Activated CD4-positive, alpha-beta T cell treated with anti-CD3 and anti-CD28 coated beads for 36 hours (primary cell): Measurements from ENCODE around the gene VPS13D. TPM values are rescaled to one million over a fixed set of nuclear protein-coding genes. Genes with fewer than 3 reads are reported as not detected.

Experiments used
- ATAC-seq: fragments of 200-7000 bp; cut with Tn5 transposase; one replicate; pipeline ENCODE4 v1.10.0; 2021; ENCODE audit warnings: mild to moderate bottlenecking, moderate library complexity
- CTCF ChIA-PET: fragments of 350-600 bp; sonication (Branson Sonifier 250); formaldehyde crosslinking; loops from one replicate; lab custom pipeline; 2021; ENCODE audit warnings: antibody characterized with exemption; lab: Charles Lee
- POLR2A ChIA-PET: fragments of 350-600 bp; sonication (Branson Sonifier 250); formaldehyde crosslinking; loops from one replicate; lab custom pipeline; 2021; ENCODE audit warnings: antibody characterized with exemption, inconsistent platforms; lab: Charles Lee
- DNase-seq: peaks from one replicate; pipeline ENCODE4 v3.0.0-alpha.2; 2020
- H3K27ac Mint-ChIP-seq: one replicate; pipeline ENCODE4 v1.8.0; 2021; ENCODE audit warnings: mixed read lengths
- H3K27me3 Mint-ChIP-seq: one replicate; pipeline ENCODE4 v1.8.0; 2021; ENCODE audit warnings: mixed read lengths
- H3K36me3 Mint-ChIP-seq: one replicate; pipeline ENCODE4 v1.8.0; 2021; ENCODE audit warnings: low read depth, mixed read lengths
- H3K4me1 Mint-ChIP-seq: one replicate; pipeline ENCODE4 v1.8.0; 2021; ENCODE audit warnings: mixed read lengths
- H3K4me3 Mint-ChIP-seq: one replicate; pipeline ENCODE4 v1.8.0; 2021; ENCODE audit warnings: mild to moderate bottlenecking, moderate library complexity, mixed read lengths
- H3K9me3 Mint-ChIP-seq: one replicate; pipeline ENCODE4 v1.8.0; 2021; ENCODE audit warnings: low read depth, mixed read lengths
- intact Hi-C, 2 experiments: fragments of 100-400 bp; cut with DNase I in 1 of 2; cut with micrococcal nuclease in 1 of 2; formaldehyde crosslinking; loops; one replicate each; pipeline versions ENCODE4 v1.14.2 to v1.15.1; 2022 to 2024; cut with DNase I, micrococcal nuclease
- total RNA-seq, 2 experiments: library from RNA; stranded (reverse); gene quantifications; one replicate each; pipeline ENCODE4 v1.2.3, GENCODE V29; 2021

The VPS13D gene
- total RNA-seq, 2 experiments from 2014 or later: 20.6 to 22.9 TPM

DNA sequence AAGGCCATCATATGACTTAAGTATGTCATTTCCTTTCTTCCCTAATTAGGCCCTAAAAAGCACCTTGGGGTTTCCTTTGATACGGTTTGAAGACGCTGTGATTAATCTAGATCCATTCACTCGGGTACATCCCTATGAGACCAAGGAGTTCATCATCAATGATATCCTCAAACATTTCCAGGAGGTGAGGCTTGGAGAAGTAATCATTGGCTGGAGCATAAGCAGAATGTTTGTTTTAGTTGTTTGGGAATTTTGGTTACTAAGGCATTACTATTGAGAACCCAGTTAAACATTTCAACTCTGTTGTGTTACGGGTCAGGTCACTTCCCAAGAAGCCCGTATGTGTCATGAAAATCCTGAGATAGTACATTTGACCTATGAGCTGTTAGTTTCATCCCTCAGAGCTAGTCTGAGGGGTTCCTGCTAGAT is 185.2 kb downstream of the VPS13D start:
- ATAC-seq (peak; percentile 70), DNase-seq (no peak)
- H3K36me3 Mint-ChIP-seq: peaks cover 56% of the 10 kb centered on the region
- H3K9me3 Mint-ChIP-seq: peaks cover 3% of the 10 kb centered on the region
- H3K4me3 Mint-ChIP-seq: no peak overlapping the region
- ChIA-PET POLR2A (interaction anchor here (0.6 to 1.4 kb wide), 3 partner anchors 19 to 401 kb away, joined by 3 to 6 read pairs (median 4); no protein-coding TSS in a partner anchor), CTCF (interaction anchor here (1.2 to 3.3 kb wide), 2 partner anchors 11 to 96 kb away, joined by 3 to 14 read pairs; no protein-coding TSS in a partner anchor)
- H3K27me3 Mint-ChIP-seq: no peaks in the 10 kb centered on the region
- H3K27ac Mint-ChIP-seq: peak overlapping the region; percentile 29
- peaks cover 36% of the 10 kb centered on the region for H3K4me1 Mint-ChIP-seq
- intact Hi-C loops: loop anchor here in 1 of 2 experiments (2.0 kb wide), 2 partner anchors 20 to 34 kb away; no protein-coding TSS in a partner anchor

DNA sequence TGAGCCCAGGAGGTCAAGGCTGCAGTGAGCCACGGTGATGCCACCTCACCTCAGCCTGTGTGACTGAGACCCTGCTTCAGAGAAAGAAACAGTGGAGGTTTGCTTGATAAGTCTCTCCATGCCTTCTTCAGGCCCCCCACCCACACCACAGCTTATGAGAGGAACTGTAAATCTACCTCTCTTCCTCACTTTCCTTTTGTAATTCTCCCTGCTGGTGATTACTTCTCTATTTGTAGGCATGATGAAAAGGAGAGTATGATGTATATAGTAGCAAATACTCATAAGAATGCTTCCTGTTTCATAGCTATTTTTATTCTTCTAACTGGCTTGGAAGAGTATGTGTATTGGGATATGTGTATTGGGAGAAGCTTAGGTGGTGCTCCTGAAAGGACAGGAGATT is 186.3 kb downstream of the VPS13D start:
- ChIA-PET CTCF (interaction anchor here (0.6 to 3.3 kb wide), 6 partner anchors 10 to 502 kb away, joined by 3 to 14 read pairs (median 4); no protein-coding TSS in a partner anchor), POLR2A (no interaction called here)
- intact Hi-C loops: loop anchor here in 1 of 2 experiments (2.0 kb wide), 1 partner anchor 19 kb away; no protein-coding TSS in a partner anchor
- Mint-ChIP-seq H3K27ac (no peak overlapping the region), H3K4me1 (peaks cover 37% of the 10 kb centered on the region), H3K4me3 (no peak overlapping the region), H3K9me3 (no peaks in the 10 kb centered on the region), H3K36me3 (peaks cover 51% of the 10 kb centered on the region), H3K27me3 (no peaks in the 10 kb centered on the region)
- DNase-seq: no peak
- ATAC-seq: no peak

DNA sequence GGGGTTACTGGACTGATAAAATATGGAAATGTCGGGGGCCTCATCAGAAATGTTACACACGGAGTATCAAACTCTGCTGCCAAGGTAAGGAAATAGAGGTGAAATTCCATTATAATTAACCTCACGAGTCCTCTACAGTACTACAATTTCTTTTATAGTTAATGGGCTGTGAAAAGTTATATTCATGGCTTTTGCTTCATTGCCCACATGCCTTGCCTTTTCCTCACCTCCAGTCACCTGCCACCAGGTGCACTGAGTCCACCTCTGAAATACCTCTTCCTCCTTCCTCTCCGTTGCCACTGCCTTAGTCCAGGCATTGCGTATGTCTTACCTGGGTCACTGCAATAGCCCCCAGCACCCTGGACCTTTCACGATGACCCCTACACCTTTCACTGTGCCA is 186.9 kb downstream of the VPS13D start:
- Mint-ChIP-seq H3K4me1 (peaks cover 37% of the 10 kb centered on the region), H3K36me3 (peaks cover 48% of the 10 kb centered on the region), H3K9me3 (no peaks in the 10 kb centered on the region), H3K4me3 (no peak overlapping the region), H3K27ac (peak overlapping the region; percentile 2), H3K27me3 (no peaks in the 10 kb centered on the region)
- ChIA-PET POLR2A (no interaction called here), CTCF (interaction anchor here (0.6 to 3.3 kb wide), 4 partner anchors 10 to 503 kb away, joined by 3 to 14 read pairs (median 4); no protein-coding TSS in a partner anchor)
- intact Hi-C loops: loop anchor here in 1 of 2 experiments (2.0 kb wide), 1 partner anchor 18 kb away; no protein-coding TSS in a partner anchor
- ATAC-seq: no peak
- DNase-seq: no peak

DNA sequence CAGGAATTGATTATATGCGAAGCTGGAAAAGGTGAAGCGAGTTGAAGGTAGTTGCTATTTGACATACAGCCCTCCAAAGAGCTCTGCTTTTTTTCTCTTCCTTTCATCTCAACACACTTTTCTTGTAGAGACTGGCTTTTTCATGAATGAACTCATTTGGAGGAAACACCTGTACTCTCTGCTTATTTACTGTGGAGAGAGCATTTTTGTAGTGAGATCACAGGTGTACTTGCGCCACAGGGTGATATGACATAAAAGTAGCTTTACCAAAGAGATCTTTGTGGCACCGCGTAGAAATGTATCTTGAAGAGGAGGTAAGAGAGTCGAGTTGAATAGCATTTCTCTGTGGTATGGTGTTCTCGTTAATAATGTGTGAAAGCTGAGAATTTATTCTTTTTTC is 187.6 kb downstream of the VPS13D start:
- Mint-ChIP-seq H3K27me3 (no peaks in the 10 kb centered on the region), H3K36me3 (peaks cover 47% of the 10 kb centered on the region), H3K27ac (no peak overlapping the region), H3K4me1 (peaks cover 37% of the 10 kb centered on the region), H3K4me3 (no peak overlapping the region), H3K9me3 (no peaks in the 10 kb centered on the region)
- intact Hi-C loops: loop anchor here in 1 of 2 experiments (2.0 kb wide), 1 partner anchor 17 kb away; no protein-coding TSS in a partner anchor
- POLR2A ChIA-PET: no interaction called here
- CTCF ChIA-PET: interaction anchor here (3.3 kb wide), 1 partner anchor 9 kb away, joined by 14 read pairs; no protein-coding TSS in a partner anchor
- ATAC-seq (no peak), DNase-seq (no peak)

DNA sequence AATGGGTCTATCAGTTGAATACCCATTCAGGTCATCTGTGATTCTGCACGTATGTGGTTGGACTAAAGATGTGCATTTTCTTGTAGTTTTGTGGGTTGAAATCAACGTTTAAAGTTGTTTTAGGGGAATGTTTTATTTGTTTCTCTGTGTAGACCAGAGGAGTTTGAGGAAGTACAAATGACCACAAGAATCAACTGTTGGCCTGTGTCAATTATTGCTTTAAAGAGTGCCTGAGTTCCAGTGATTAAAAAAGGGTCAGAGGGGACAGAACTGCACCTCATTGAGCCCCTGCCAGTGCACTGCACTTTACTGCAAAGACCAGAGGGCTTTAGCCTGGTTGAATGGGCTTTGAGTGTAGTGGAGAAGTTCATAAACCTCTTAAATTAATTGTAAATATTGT is 190.3 kb downstream of the VPS13D start:
- Mint-ChIP-seq H3K27ac (no peak overlapping the region), H3K9me3 (no peaks in the 10 kb centered on the region), H3K4me1 (peaks cover 29% of the 10 kb centered on the region), H3K4me3 (no peak overlapping the region), H3K27me3 (no peaks in the 10 kb centered on the region), H3K36me3 (peaks cover 41% of the 10 kb centered on the region)
- intact Hi-C loops: no loop called here
- DNase-seq (no peak), ATAC-seq (no peak)
- ChIA-PET POLR2A (no interaction called here), CTCF (no interaction called here)

DNA sequence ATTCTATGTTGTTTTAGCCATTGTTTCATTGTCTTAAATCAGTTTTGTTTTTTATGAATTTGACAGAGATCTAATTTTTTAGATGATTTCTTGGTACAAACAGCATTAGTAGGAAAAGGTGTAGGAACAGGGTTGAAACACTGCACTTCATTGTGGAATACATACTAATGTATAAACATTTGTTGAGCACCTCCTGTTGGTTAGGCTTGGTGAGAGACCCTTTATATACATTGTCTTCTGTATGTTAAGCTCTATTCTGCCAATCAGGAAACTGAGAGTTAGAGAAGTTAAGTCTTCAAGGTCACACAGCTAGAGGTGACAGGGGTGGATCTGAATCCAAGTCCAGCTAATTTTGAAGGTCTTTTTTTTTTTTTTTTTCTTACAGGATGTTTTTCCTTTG is 192.7 kb downstream of the VPS13D start:
- H3K36me3 Mint-ChIP-seq: peaks cover 32% of the 10 kb centered on the region
- no peak for ATAC-seq
- intact Hi-C loops: no loop called here
- CTCF ChIA-PET: interaction anchor here (1.3 to 1.6 kb wide), 2 partner anchors 13 to 20 kb away, joined by 4 to 5 read pairs; no protein-coding TSS in a partner anchor
- no peak overlapping the region for H3K27ac Mint-ChIP-seq
- no peaks in the 10 kb centered on the region for H3K9me3 Mint-ChIP-seq
- POLR2A ChIA-PET: no interaction called here
- no peak for DNase-seq
- H3K4me3 Mint-ChIP-seq: no peak overlapping the region
- peaks cover 12% of the 10 kb centered on the region for H3K4me1 Mint-ChIP-seq
- H3K27me3 Mint-ChIP-seq: no peaks in the 10 kb centered on the region

DNA sequence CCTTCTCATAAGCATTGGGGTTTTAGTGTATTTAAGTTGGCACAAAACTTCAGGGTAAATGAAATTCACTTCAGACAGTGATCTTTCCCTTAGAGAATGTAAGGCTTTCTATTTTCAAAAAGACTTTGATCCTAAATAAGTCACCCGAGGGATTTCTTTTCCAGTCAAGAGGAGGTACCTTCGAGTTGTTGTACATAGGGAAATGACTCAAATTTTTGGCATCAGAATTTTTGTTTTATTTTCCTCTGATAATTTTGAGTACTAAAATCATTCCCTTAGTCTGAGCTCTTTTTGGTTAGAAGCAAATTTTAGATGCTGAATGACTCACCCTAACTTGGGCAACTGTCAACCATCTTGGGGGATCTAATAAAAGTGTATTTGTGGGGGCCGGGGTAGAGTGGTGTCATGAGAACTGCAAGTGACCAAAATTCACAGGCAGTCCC is 194.3 kb downstream of the VPS13D start:
- no peak overlapping the region for H3K4me3 Mint-ChIP-seq
- H3K27ac Mint-ChIP-seq: no peak overlapping the region
- H3K4me1 Mint-ChIP-seq: peaks cover 10% of the 10 kb centered on the region
- no peaks in the 10 kb centered on the region for H3K27me3 Mint-ChIP-seq
- ChIA-PET CTCF (interaction anchor here (1.6 kb wide), 1 partner anchor 21 kb away, joined by 4 read pairs; no protein-coding TSS in a partner anchor), POLR2A (interaction anchor here (0.6 kb wide), 1 partner anchor 12 kb away, joined by 3 read pairs; no protein-coding TSS in a partner anchor)
- H3K9me3 Mint-ChIP-seq: no peaks in the 10 kb centered on the region
- intact Hi-C loops: no loop called here
- H3K36me3 Mint-ChIP-seq: peaks cover 29% of the 10 kb centered on the region
- ATAC-seq: no peak
- no peak for DNase-seq

DNA sequence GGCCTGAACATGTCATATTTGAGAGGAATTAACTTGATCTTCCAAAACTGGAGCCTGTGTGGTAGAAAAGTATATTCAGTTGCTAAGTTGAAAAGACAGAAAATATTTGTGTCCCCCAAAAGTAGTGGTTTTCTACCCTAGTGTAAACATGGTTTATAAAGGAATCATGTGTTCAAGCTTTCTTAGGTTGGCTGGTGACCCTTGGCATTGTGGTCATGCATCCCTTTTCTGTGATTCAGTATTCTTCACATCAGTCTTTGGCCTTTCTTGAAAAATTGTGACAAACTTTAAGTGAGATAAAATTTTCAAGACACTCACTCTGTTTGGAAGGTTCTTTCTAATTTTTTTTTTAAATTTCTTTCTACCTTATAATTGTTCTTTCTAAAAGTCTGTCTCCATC is 195.0 kb downstream of the VPS13D start:
- ATAC-seq (no peak), DNase-seq (no peak)
- Mint-ChIP-seq H3K36me3 (peaks cover 29% of the 10 kb centered on the region), H3K27ac (no peak overlapping the region), H3K4me3 (no peak overlapping the region), H3K4me1 (peaks cover 10% of the 10 kb centered on the region), H3K27me3 (no peaks in the 10 kb centered on the region), H3K9me3 (no peaks in the 10 kb centered on the region)
- ChIA-PET POLR2A (no interaction called here), CTCF (interaction anchor here (0.6 to 3.5 kb wide), 2 partner anchors 8 to 183 kb away, joined by 3 to 14 read pairs; no protein-coding TSS in a partner anchor)
- intact Hi-C loops: no loop called here

DNA sequence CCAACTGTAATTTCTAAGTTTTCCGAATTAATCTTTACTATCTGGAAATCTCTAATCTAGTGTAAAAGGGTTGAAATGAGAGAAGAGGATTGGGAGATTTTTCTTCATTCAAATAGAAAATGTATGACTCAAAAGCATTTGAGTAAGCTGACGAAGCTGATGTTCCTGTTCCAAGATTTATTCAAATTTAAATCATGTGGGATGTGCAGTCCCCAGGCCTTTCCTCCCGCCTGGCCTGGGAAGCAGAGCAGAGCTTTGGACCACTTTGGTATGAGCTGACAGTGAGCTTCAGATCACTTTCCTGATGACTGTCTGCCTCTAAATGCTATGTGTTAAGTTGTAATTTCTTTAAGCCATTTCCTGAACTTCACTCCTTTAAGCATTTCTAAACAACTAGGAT is 196.2 kb downstream of the VPS13D start:
- intact Hi-C loops: no loop called here
- POLR2A ChIA-PET: no interaction called here
- CTCF ChIA-PET: interaction anchor here (0.6 to 3.5 kb wide), 3 partner anchors 10 to 176 kb away, joined by 3 to 14 read pairs (median 3); no protein-coding TSS in a partner anchor
- DNase-seq (no peak), ATAC-seq (no peak)
- Mint-ChIP-seq H3K27ac (no peak overlapping the region), H3K27me3 (no peaks in the 10 kb centered on the region), H3K9me3 (no peaks in the 10 kb centered on the region), H3K4me1 (peaks cover 9% of the 10 kb centered on the region), H3K4me3 (no peak overlapping the region), H3K36me3 (peaks cover 35% of the 10 kb centered on the region)

DNA sequence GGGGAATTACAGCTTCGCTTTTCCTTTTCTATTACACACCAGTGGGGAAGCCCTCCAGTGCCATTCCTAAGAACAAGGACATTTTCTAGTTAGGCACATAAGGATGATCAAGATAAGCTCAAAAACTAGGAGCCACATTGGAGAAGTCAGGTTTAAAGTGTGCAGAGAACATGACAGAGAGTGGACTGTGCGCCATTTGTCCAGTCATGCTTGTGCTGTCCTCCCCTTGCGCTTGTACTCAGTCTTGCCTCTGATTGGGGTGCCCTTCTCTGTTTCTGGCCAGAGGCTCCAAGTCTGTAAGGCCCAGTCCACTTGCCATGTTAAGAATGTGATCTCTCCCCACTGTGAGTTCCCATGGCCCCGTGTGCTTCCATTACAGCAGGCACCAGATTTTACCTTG is 198.5 kb downstream of the VPS13D start:
- DNase-seq (no peak), ATAC-seq (no peak)
- Mint-ChIP-seq H3K27me3 (no peaks in the 10 kb centered on the region), H3K9me3 (no peaks in the 10 kb centered on the region), H3K27ac (no peak overlapping the region), H3K36me3 (peaks cover 40% of the 10 kb centered on the region), H3K4me1 (peaks cover 14% of the 10 kb centered on the region), H3K4me3 (no peak overlapping the region)
- POLR2A ChIA-PET: no interaction called here
- intact Hi-C loops: no loop called here
- CTCF ChIA-PET: no interaction called here

DNA sequence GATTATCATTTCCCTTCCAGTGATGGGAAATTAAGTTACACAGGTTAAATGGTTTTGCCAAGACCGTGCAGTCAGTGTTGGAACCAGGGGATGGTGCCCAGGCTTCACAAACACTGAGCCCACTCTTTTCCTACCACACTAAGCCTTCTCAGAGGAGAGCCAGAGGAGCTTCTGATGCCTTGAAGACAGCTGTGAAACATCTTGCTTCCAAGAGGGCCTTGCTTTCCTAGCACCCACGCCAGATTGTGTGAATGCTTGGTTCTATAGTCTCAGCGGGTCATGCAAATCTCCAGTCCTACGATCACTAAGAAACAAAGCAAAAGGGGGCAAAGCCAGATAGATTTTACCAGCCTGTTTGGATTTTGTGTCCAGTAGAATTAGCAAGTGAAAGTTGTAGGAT is 200.7 kb downstream of the VPS13D start:
- H3K27me3 Mint-ChIP-seq: no peaks in the 10 kb centered on the region
- peaks cover 27% of the 10 kb centered on the region for H3K4me1 Mint-ChIP-seq
- ATAC-seq (no peak), DNase-seq (no peak)
- CTCF ChIA-PET: interaction anchor here (1.2 kb wide), 1 partner anchor 75 kb away, joined by 3 read pairs; no protein-coding TSS in a partner anchor
- H3K27ac Mint-ChIP-seq: no peak overlapping the region
- POLR2A ChIA-PET: no interaction called here
- no peaks in the 10 kb centered on the region for H3K9me3 Mint-ChIP-seq
- no peak overlapping the region for H3K4me3 Mint-ChIP-seq
- intact Hi-C loops: loop anchor here in 1 of 2 experiments (5.0 kb wide), 1 partner anchor 133 kb away; no protein-coding TSS in a partner anchor
- peaks cover 36% of the 10 kb centered on the region for H3K36me3 Mint-ChIP-seq
